Pancreas (tissue), 10 donors: ENCODE data around the gene CLASP1. TPM values are rescaled to one million over a fixed set of nuclear protein-coding genes. Genes with fewer than 3 reads are reported as not detected.
"Not testable (repeated sequence)": the region's sequence is repeated elsewhere in the genome, so short reads cannot be mapped to it uniquely, and the experiment has no call there.

Experiments
- ATAC-seq, 4 donors: fragments of 200-7000 bp; cut with Tn5 transposase; one replicate each; pipeline versions ENCODE4 v1.8.0 to v1.9.1; 2020; ENCODE audit warnings: mild to moderate bottlenecking in 4 of 4, moderate library complexity in 4 of 4
- DNase-seq, 6 donors: peaks; one replicate each; pipeline ENCODE4 v3.0.0-alpha.2; 2020
- FAIRE-seq: peaks from 2 replicates; lab custom pipeline; 2012; peaks lifted over from hg19 to GRCh38; lab: Jason Lieb, UNC
- H3K27ac ChIP-seq, 4 donors: fragments of 200-600 bp; sonication (generic); 1 replicate in 3 of 4; 2 replicates in 1 of 4; pipeline versions ENCODE4 v1.5.0 to v1.8.0; 2020
- H3K27me3 ChIP-seq, 4 donors: fragments of 200-600 bp; one replicate each; pipeline ENCODE4 v1.8.0; 2021
- H3K36me3 ChIP-seq, 3 donors: fragments of 200-600 bp; sonication (generic) in 1 of 3; one replicate each; pipeline versions ENCODE4 v1.5.0 to v1.8.0; 2020 to 2021
- H3K4me1 ChIP-seq, 3 donors: fragments of 200-600 bp; one replicate each; pipeline ENCODE4 v1.8.0; 2021
- H3K4me3 ChIP-seq, 4 donors: fragments of 200-600 bp; sonication (generic) in 2 of 4; one replicate each; pipeline versions ENCODE4 v1.5.0 to v1.8.0; 2020 to 2021
- H3K9me3 ChIP-seq, 4 donors: fragments of 200-600 bp; one replicate each; pipeline ENCODE4 v1.8.0; 2021
- CTCF ChIP-seq, 4 donors: fragments of 200-600 bp; sonication (generic) in 3 of 4; IDR thresholded peaks; one replicate each; pipeline versions ENCODE4 v1.5.0 to v1.8.0; 2021; ENCODE audit warnings: antibody characterized with exemption in 4 of 4
- WGBS, 2 donors: extraction: QIAGEN DNeasy Blood & Tissue Kit; methylation state at CpG; one replicate each; pipeline ENCODE4 v1.1.7; 2013; 5-methylcytosine and 5-hydroxymethylcytosine counted together
- intact Hi-C, 3 donors: fragments of 100-400 bp; cut with DNase I; formaldehyde crosslinking; loops; one replicate each; pipeline versions ENCODE4 v1.11.1 to v1.14.2; 2022
- polyA plus RNA-seq, 2 donors: library from polyadenylated mRNA; stranded (reverse); fragments of 200-250 nt; gene quantifications; one replicate each; pipeline ENCODE4 v1.2.3, GENCODE V29; 2013
- total RNA-seq, 6 donors: library from RNA; stranded (reverse); fragmentation: NEBNext Ultra II Directional in 4 of 6; extraction: Animal tissue kit (Norgen Biotek cat#: 25700) in 4 of 6; gene quantifications; one replicate each; pipeline versions ENCODE4 v1.2.1 to v1.2.4, GENCODE V29; 2021 to 2023
- donor health status: healthy with polysubstance abuse.
- donor health status: DM: no; HTN: no; CAD: no; lungs with moderate emphysema.
- donor health status: DM: no; HTN: no; CAD: no.
- donor health status: control.
- donor health status: control.
- donor health status: Bipolar disorder and iron deficiency.
- donor health status: DM: yes; HTN: yes; CAD: no.
- donor health status: DM: no; HTN: no; CAD: no.
- donor health status: DM: no; HTN: no; CAD: no.
- donor health status: DM: yes; HTN: yes; CAD: no.

Gene CLASP1
- total and polyA plus RNA-seq, 8 donors = 8.9 to 34.5 (median 21.3) TPM

- H3K27me3 ChIP-seq = peaks cover 0 to 3% (median 0%) of the 10 kb centered on the region in 4 donors
- H3K4me3 ChIP-seq = no peak overlapping the region
- H3K4me1 ChIP-seq = peaks cover 0 to 3% (median 0%) of the 10 kb centered on the region in 3 donors
- WGBS, 2 donors = 89 to 93% methylated on average over 12 of the region's 12 CpGs
- no peak for DNase-seq
- no peak overlapping the region for H3K27ac ChIP-seq
- no peak for TF ChIP-seq CTCF (IDR thresholded peaks at IDR 0.05)
- FAIRE-seq = no peak
- no peaks in the 10 kb centered on the region for H3K9me3 ChIP-seq
- ATAC-seq = no peak
- H3K36me3 ChIP-seq = no peaks in the 10 kb centered on the region
- intact Hi-C loops = no loop called here
Observed at GRCh38 chr2:121298476-121298875, 350.8 kb downstream of the CLASP1 start.

- H3K4me3 ChIP-seq, H3K36me3 ChIP-seq, H3K4me1 ChIP-seq, DNase-seq, H3K27ac ChIP-seq, H3K27me3 ChIP-seq, FAIRE-seq, H3K9me3 ChIP-seq, intact Hi-C loops, ATAC-seq: not testable (repeated sequence)
- WGBS, 2 donors = 71 to 80% methylated on average over 5 of the region's 5 CpGs
Observed at GRCh38 chr2:121297866-121298265, 351.4 kb downstream of the CLASP1 start.

GRCh38 chr2:121297217-121297830, 351.9 kb downstream of the CLASP1 start:
- Histone ChIP-seq H3K4me1 (peaks cover 0 to 7% (median 0%) of the 10 kb centered on the region in 3 donors), H3K27ac (no peak overlapping the region), H3K27me3 (peaks cover 0 to 3% (median 0%) of the 10 kb centered on the region in 4 donors), H3K36me3 (no peaks in the 10 kb centered on the region), H3K9me3 (no peaks in the 10 kb centered on the region), H3K4me3 (no peak overlapping the region)
- intact Hi-C loops = no loop called here
- FAIRE-seq (no peak), DNase-seq (peak in 1 of 6 donors; percentile 49), ATAC-seq (peak; percentile 53 to 83 (median 82))
- WGBS, 2 donors = 39 to 46% methylated on average over 9 of the region's 9 CpGs
- peak; percentile 40 to 68 (median 52) for TF ChIP-seq CTCF (IDR thresholded peaks at IDR 0.05)

GRCh38 chr2:121295911-121296650, 353.2 kb downstream of the CLASP1 start:
- H3K4me3 ChIP-seq = no peak overlapping the region
- peak in 1 of 6 donors; percentile 58 for DNase-seq
- no peak for FAIRE-seq
- no peaks in the 10 kb centered on the region for H3K36me3 ChIP-seq
- TF ChIP-seq CTCF (IDR thresholded peaks at IDR 0.05) = no peak
- H3K27ac ChIP-seq = no peak overlapping the region
- H3K27me3 ChIP-seq = no peaks in the 10 kb centered on the region
- H3K4me1 ChIP-seq = peaks cover 0 to 7% (median 0%) of the 10 kb centered on the region in 3 donors
- no peaks in the 10 kb centered on the region for H3K9me3 ChIP-seq
- intact Hi-C loops = no loop called here
- no peak for ATAC-seq
- 89 to 96% methylated on average over 7 of the region's 7 CpGs for WGBS, 2 donors

- H3K36me3 ChIP-seq = no peaks in the 10 kb centered on the region
- no peaks in the 10 kb centered on the region for H3K27me3 ChIP-seq
- peaks cover 0 to 7% (median 0%) of the 10 kb centered on the region in 3 donors for H3K4me1 ChIP-seq
- intact Hi-C loops = no loop called here
- no peak for FAIRE-seq
- DNase-seq = peak in 1 of 6 donors; percentile 63
- no peaks in the 10 kb centered on the region for H3K9me3 ChIP-seq
- H3K4me3 ChIP-seq = no peak overlapping the region
- 79 to 86% methylated on average over 9 of the region's 9 CpGs for WGBS, 2 donors
- no peak for ATAC-seq
- no peak for TF ChIP-seq CTCF (IDR thresholded peaks at IDR 0.05)
- H3K27ac ChIP-seq = no peak overlapping the region
Observed at GRCh38 chr2:121294881-121295840, 354.1 kb downstream of the CLASP1 start.
